ENCODE data around the gene ZNF629. TPM values are rescaled to one million over a fixed set of nuclear protein-coding genes. Genes with fewer than 3 reads are reported as not detected.

Gene ZNF629
- polyA plus RNA-seq, 1 of the 3 experiments (the other 2 are of a cell fraction) = 4.7 TPM

DNA sequence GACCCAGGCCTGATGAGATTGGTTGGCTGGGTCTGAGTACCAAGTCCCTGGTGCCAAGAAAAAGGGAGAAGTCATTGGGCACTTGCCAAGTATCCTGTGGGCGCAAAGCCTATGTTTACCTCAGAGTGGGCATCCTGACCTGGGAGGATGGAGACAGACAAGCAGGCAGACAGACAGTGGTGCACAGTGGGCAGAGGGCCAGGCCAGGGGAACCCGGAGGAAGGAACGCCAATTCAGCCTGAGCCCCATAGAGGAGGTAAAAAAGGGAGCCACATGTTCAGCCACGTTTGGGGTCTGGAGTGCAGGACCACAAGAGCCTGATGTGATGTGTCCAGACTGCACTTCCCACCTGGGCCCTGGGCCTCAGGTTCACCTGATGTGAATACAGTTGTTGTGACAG is 33.4 kb downstream of the ZNF629 start:
- Histone ChIP-seq H3K9me2 (no peaks in the 10 kb centered on the region), H3K4me2 (no peak overlapping the region), H3K9me3 (no peaks in the 10 kb centered on the region), H3K27ac (ENCODE audit: low read depth in 2 of 2, low read length in 1 of 2) (no peak overlapping the region), H2AFZ (ENCODE audit: low read depth) (no peak overlapping the region), H3K27me3 (ENCODE audit: insufficient read depth) (no peaks in the 10 kb centered on the region), H3K79me2 (ENCODE audit: insufficient read depth) (peaks cover 20% of the 10 kb centered on the region), H4K20me1 (ENCODE audit: insufficient read depth) (no peaks in the 10 kb centered on the region), H3K9ac (no peak overlapping the region), H3F3A (replicated peaks; ENCODE audit: insufficient read depth) (no peaks in the 10 kb centered on the region), H3K4me1 (ENCODE audit: control insufficient read depth in 1 of 2, insufficient read depth in 2 of 2, low read depth in 1 of 2, low read length in 1 of 2) (no peaks in the 10 kb centered on the region; a peak in 1 of 4 replicates), H3K36me3 (replicated peaks in 1 of 2; ENCODE audit: control insufficient read depth in 1 of 2, insufficient read depth in 2 of 2, low read length in 1 of 2) (peaks cover 8 to 45% of the 10 kb centered on the region in 2 experiments), H3K4me3 (ENCODE audit: low read depth in 2 of 2, low read length in 1 of 2) (no peak overlapping the region)
- POLR2A ChIA-PET = interaction anchor here (0.8 kb wide), 1 partner anchor 142 kb away, joined by 3 read pairs; no protein-coding TSS in a partner anchor
- WGBS (ENCODE audit: low lambda C conversion rate) = 83% methylated on average over 4 of the region's 4 CpGs
- TF ChIP-seq TEAD4 (IDR thresholded peaks at IDR 0.05; ENCODE audit: borderline replicate concordance, insufficient read depth) (no peak), ELF1 (IDR thresholded peaks at IDR 0.05) (no peak), EZH2phosphoT487 (IDR thresholded peaks at IDR 0.05; ENCODE audit: borderline replicate concordance, low read depth) (no peak), NRF1 (IDR thresholded peaks at IDR 0.05; ENCODE audit: low read depth, low read length) (no peak), YY1 (IDR thresholded peaks at IDR 0.05; ENCODE audit: low read depth) (no peak), RCOR1 (IDR thresholded peaks at IDR 0.05; ENCODE audit: low read length) (no peak), FOXM1 (IDR thresholded peaks at IDR 0.05; ENCODE audit: low read depth) (no peak), RFX5 (IDR thresholded peaks at IDR 0.05; ENCODE audit: low read length) (no peak), POLR2AphosphoS5 (IDR thresholded peaks at IDR 0.05; ENCODE audit: low read depth, low read length) (no peak), NFIC (IDR thresholded peaks at IDR 0.05; ENCODE audit: borderline replicate concordance) (no peak), TCF12 (IDR thresholded peaks at IDR 0.05) (no peak), CHD2 (IDR thresholded peaks at IDR 0.05; ENCODE audit: low read length, partially characterized antibody) (no peak)
- TF ChIP-seq, protein P1, sequence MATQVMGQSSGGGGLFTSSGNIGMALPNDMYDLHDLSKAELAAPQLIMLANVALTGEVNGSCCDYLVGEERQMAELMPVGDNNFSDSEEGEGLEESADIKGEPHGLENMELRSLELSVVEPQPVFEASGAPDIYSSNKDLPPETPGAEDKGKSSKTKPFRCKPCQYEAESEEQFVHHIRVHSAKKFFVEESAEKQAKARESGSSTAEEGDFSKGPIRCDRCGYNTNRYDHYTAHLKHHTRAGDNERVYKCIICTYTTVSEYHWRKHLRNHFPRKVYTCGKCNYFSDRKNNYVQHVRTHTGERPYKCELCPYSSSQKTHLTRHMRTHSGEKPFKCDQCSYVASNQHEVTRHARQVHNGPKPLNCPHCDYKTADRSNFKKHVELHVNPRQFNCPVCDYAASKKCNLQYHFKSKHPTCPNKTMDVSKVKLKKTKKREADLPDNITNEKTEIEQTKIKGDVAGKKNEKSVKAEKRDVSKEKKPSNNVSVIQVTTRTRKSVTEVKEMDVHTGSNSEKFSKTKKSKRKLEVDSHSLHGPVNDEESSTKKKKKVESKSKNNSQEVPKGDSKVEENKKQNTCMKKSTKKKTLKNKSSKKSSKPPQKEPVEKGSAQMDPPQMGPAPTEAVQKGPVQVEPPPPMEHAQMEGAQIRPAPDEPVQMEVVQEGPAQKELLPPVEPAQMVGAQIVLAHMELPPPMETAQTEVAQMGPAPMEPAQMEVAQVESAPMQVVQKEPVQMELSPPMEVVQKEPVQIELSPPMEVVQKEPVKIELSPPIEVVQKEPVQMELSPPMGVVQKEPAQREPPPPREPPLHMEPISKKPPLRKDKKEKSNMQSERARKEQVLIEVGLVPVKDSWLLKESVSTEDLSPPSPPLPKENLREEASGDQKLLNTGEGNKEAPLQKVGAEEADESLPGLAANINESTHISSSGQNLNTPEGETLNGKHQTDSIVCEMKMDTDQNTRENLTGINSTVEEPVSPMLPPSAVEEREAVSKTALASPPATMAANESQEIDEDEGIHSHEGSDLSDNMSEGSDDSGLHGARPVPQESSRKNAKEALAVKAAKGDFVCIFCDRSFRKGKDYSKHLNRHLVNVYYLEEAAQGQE (IDR thresholded peaks at IDR 0.05; ENCODE audit: low read depth, low read length) = no peak
- TF ChIP-seq, protein P2, sequence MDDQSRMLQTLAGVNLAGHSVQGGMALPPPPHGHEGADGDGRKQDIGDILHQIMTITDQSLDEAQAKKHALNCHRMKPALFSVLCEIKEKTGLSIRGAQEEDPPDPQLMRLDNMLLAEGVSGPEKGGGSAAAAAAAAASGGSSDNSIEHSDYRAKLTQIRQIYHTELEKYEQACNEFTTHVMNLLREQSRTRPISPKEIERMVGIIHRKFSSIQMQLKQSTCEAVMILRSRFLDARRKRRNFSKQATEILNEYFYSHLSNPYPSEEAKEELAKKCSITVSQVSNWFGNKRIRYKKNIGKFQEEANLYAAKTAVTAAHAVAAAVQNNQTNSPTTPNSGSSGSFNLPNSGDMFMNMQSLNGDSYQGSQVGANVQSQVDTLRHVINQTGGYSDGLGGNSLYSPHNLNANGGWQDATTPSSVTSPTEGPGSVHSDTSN (IDR thresholded peaks at IDR 0.05) = no peak
- TF ChIP-seq, protein P3, sequence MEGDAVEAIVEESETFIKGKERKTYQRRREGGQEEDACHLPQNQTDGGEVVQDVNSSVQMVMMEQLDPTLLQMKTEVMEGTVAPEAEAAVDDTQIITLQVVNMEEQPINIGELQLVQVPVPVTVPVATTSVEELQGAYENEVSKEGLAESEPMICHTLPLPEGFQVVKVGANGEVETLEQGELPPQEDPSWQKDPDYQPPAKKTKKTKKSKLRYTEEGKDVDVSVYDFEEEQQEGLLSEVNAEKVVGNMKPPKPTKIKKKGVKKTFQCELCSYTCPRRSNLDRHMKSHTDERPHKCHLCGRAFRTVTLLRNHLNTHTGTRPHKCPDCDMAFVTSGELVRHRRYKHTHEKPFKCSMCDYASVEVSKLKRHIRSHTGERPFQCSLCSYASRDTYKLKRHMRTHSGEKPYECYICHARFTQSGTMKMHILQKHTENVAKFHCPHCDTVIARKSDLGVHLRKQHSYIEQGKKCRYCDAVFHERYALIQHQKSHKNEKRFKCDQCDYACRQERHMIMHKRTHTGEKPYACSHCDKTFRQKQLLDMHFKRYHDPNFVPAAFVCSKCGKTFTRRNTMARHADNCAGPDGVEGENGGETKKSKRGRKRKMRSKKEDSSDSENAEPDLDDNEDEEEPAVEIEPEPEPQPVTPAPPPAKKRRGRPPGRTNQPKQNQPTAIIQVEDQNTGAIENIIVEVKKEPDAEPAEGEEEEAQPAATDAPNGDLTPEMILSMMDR (IDR thresholded peaks at IDR 0.05) = no peak
- TF ChIP-seq, protein P4, sequence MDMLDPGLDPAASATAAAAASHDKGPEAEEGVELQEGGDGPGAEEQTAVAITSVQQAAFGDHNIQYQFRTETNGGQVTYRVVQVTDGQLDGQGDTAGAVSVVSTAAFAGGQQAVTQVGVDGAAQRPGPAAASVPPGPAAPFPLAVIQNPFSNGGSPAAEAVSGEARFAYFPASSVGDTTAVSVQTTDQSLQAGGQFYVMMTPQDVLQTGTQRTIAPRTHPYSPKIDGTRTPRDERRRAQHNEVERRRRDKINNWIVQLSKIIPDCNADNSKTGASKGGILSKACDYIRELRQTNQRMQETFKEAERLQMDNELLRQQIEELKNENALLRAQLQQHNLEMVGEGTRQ (IDR thresholded peaks at IDR 0.05; ENCODE audit: borderline replicate concordance, low read depth, low read length) = no peak
- TF ChIP-seq, protein P5, sequence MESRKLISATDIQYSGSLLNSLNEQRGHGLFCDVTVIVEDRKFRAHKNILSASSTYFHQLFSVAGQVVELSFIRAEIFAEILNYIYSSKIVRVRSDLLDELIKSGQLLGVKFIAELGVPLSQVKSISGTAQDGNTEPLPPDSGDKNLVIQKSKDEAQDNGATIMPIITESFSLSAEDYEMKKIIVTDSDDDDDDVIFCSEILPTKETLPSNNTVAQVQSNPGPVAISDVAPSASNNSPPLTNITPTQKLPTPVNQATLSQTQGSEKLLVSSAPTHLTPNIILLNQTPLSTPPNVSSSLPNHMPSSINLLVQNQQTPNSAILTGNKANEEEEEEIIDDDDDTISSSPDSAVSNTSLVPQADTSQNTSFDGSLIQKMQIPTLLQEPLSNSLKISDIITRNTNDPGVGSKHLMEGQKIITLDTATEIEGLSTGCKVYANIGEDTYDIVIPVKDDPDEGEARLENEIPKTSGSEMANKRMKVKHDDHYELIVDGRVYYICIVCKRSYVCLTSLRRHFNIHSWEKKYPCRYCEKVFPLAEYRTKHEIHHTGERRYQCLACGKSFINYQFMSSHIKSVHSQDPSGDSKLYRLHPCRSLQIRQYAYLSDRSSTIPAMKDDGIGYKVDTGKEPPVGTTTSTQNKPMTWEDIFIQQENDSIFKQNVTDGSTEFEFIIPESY (IDR thresholded peaks at IDR 0.05; ENCODE audit: borderline replicate concordance, low read depth) = no peak
- CTCF ChIA-PET = no interaction called here
- no peak for DNase-seq

Measured in SK-N-SH (cell line).